GM21367 (cell line): ENCODE data around the gene LRRC3.

Experiments used
- ATAC-seq: cut with Tn5 transposase; IDR thresholded peaks from one replicate; pipeline ENCODE4 v1.9.1; 2021; ENCODE audit not compliant: unreplicated experiment

Gene LRRC3

DNA sequence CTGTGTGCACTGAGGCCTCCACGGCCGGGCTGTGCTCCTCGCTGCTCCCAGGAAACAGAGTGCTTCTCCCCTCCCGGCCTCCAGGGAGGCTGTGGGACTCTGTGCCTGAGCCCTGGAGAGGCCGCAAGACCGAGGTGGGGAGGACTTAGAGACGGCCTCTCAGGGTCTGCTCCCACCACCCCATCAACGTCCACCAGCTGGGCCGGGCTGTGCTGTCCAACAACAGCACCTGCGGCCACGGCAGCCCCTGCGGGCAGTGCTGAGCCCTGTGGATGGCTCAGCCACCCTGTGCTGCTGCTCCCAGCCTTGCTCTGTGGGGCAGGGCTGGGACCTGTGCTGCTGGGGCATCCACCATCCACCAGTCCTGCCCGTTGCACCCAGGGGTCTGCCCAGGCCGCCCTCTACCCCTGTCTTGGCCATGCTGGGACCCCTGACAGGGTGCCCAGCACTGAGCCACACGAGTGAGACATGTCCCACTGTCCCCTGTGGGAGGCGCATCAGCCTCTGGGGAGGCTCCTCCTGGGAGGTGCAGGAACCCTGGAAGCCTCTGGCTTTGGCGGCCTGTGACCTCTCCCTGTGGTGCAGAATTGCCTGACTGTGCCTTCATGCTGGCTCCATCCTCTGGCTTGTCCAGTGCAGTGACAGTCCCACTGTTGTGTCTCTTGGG lies 31.2 kb upstream of the LRRC3 start:
- no peak for ATAC-seq

GRCh38 chr21:44424608-44425306 lies 30.6 kb upstream of the LRRC3 start:
- no peak for ATAC-seq

- no peak for ATAC-seq
These were observed 29.9 kb upstream of the LRRC3 start for GRCh38 chr21:44425307-44425894.

DNA sequence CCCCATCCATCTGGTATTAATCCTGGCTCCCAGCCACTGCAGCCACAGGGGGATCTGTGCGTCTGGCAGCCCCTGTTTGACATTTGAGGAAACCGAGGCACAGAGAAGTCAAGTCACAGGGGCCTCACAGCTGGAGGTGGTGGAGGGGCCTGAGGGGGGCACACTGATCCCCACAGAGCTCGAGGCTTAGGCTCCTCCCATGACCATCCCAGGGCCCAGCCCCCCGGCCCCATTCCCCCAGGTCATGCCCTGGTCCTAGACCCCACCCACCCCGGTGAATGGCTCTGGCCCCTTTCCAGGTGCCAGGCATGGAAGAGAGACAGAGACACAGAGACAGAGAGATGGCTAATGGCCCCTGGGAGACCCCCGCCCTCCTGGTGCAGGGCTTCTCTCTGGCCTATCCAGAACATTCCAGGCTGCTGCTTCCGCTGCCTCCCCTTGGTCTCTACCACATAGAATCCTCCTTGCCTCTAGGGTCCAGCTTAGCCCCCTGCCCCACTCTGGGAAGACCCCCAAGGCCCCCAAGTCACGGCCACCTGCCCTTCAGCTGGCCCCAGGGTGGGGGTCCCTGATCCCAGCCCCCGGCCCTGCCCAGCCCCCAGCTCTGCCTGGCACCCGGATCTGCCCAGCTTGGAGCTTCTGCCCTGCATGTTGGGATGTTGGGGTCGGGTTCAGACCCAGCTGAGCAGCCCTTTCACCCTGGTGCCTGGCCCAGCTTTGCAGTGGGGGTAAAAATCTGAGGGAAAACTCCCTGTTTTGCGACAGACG lies 29.2 kb upstream of the LRRC3 start:
- no peak for ATAC-seq

DNA sequence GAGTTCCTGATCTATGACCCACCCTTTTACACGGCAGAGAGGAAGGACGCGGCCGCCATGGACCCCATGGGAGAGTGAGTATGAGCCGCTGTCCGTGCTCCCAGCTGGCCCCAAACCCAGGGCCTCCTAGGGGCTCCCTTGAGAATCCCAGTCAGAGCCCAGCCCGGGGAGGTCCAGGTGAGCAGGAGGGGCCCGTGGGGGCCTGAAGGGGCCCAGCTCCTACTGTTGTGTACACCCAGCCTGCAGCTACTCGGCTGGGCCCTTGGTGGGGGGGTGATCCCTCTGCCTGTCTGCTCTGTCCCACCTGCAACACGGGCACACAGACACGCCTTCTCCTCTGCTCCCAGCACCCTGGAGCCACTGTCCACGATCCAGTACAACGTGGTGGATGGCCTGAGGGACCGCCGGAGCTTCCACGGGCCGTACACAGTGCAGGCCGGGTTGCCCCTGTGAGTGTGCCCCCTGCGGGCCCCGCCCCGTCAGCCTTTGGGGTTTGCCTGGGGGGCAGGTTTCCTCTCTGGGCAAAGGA lies 28.6 kb upstream of the LRRC3 start:
- ATAC-seq, result no peak

- no peak for ATAC-seq
These were observed 27.8 kb upstream of the LRRC3 start for GRCh38 chr21:44427241-44428120.

GRCh38 chr21:44428281-44428960 lies 26.9 kb upstream of the LRRC3 start:
- no peak for ATAC-seq

GRCh38 chr21:44429894-44430293 lies 25.4 kb upstream of the LRRC3 start:
- no peak for ATAC-seq

- no peak for ATAC-seq
These were observed 24.0 kb upstream of the LRRC3 start for GRCh38 chr21:44431300-44431699.

DNA sequence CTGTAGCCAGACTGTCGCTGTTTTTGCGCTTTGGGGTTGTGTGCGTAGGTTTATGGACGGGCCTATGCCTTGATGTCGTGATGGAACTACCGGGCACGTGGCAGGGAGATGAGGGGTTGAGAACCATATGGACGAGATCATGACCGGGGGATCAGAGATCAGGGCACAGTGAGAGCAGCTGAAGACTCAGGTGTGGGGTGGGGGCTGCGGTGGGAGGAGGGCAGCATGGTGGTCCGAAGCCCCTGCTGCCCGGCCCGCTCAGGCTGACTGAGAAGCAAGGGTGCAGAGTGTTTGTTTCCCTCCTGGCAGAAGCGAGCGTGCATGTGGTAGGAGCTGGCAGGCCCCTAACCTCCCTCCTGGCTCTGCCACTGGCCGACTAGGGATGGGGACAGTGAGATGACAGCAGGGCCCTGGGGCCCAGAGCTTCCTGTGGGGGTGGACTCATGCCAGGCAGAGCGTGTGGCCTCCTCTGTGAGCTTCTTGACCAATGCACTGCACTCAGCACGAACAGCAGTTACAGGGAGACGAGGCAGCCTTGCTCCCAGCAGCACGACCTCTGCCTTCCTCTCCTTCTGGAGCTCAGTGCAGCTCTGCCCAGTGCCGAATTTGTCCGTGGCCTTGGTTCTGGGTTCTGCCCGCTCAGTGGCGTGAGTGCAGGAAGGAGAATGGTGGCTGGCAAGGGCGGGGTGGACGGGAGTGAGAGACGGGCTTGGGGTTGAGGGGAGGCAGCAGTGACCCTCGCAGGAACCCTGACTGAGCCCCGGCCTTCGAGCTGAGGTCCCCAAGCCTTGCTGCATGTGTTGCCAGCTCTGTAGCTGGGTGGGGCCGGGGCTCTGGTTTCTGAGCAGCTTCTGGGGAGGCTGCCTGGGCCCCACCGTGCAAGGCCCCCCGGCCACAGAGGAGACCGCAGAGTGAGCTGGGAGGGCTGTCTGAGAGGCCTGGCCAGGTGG lies 22.2 kb upstream of the LRRC3 start:
- ATAC-seq, result no peak

- ATAC-seq, result no peak
These were observed 21.3 kb upstream of the LRRC3 start for GRCh38 chr21:44433791-44434567.

DNA sequence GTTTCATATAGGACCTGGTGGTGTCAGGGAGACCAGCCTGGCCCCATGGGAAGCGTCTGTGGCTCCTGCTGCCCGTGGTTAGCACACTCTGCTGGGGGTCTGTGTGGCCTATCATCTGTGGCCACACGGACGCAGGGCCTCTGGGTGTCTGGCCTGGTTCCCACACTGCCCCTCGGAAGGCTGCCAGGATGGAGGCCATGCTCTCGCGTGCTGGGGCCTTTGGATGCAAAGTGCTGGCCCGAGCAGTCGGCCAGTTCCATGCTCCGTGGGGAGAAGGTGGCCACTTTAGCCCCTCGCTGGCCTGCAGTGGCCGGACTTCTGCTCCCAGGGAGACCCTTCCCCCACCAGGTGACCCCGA lies 20.8 kb upstream of the LRRC3 start:
- no peak for ATAC-seq

DNA sequence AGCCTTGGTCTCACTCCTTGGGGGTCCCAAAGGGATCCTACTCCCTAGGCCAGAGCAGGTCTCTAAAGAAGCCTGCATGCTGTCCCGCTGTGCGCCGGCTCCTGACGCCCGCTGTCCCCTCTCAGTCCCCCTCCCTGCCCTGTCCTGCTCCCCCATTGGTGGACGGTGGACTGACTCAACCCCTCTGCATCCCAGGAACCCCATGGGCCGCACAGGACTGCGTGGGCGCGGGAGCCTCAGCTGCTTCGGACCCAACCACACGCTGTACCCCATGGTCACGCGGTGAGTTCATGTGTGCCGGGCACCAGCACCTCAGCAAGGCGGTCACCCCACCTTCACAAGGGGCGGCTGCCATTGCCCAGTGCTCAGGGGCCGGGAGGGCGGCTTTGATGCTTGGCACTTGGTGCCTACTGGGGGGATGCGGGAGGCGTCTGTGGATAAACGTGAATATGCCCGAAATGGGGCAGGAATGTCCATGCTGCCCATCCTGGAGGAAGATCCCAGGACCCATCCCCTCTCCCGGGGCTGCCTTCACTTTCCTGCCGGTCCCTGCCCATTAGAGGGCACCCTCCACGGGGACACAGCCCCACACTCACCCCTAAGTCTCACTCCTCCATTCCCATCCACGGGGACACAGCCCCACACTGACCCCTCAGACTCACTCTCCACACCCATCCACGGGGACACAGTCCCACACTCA lies 20.2 kb upstream of the LRRC3 start:
- no peak for ATAC-seq

DNA sequence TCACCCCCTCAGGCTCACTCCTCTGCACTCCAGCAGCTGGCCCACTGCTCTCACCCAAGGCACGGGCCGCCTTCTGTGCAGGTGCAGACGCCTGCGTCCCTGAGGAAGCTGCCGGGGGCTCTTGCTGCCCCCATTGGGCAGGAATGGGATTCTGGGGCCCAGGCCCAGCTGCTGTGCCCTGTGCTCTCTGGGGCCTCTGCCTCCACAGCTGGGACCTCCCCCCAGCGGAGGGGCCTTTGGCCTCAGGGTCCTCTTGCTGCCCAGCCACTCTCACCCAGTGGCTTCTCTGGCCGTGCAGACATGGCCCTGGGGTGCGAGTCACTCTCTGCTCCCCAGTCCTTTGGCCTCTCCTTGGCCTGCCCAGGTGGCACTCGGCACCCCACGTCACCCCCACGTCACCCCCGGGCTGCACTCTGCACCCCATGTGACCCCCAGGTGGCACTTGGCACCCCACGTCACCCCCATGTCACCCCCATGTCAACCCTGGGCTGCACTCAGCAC lies 19.1 kb upstream of the LRRC3 start:
- no peak for ATAC-seq

DNA sequence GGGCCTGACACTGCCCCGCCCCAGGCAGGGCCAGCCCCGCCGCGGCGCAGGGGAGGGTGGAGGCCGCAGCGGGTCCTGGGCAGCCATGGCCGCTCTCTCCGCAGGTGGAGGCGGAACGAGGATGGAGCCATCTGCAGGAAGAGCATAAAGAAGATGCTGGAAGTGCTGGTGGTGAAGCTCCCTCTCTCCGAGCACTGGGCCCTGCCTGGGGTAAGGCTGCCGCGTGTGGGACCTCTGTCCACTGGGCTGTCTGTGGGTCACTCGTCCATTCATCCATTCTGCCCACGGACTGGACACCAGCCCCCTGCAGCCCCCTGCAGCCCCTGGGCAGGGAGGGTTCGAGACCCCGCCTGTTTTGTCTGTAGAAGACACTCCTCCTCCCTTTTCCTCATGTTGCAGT lies 18.4 kb upstream of the LRRC3 start:
- no peak for ATAC-seq

DNA sequence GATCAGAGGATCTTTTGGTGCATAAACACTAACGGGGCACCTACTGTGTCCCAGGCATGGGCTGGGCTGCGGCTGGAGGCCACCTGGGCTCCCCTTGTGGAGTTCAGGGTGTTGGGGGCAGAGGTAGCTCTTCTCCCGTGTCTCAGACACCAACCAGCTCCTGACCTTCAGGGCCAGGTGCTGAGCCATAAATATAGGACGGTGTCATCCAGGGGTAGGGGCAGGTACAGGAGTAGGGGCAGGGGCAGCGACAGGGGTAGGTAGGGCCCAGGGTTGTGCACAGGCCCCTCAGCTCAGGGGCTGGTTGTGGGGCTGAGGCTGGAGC lies 18.0 kb upstream of the LRRC3 start:
- ATAC-seq, result no peak

DNA sequence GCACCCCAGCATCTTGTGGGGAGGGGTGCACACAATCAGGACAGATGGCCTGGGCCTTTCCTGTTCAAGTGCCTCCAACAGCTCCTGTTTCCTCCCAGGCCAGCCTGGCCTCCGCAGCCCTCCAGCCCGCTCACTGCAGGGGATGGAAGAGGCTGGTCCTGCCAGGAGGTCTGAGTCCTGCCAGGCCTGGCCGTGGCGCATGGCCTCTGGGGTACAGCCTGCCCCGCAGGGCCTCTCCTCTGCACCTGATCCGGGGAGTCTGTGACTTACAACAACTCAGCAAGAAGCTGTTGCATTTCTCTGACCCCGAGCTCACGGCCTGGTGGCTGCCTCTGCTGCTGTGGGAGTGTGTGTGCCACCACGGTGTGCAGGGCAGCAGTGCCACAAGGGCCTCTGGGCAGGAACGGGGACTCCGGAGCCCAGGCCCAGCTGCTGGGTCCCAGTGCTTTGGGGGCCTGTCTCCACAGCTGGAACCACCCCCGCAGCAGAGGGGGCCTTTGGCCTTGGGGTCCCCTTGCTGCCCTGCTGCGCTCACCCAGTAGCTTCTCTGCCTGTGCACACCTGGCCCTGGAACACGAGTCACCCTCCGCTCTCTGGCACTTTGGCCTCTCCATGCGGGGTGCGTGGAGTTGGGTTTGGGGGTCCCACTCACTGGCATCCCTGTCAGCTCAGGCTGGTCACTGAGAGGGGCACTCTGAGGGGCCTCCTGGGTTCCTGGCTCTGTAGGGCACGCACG lies 17.4 kb upstream of the LRRC3 start:
- no peak for ATAC-seq
